ENCODE results near the gene TXK. TPM values are rescaled to one million over a fixed set of nuclear protein-coding genes. Genes with fewer than 3 reads are reported as not detected.

The TXK gene
- total RNA-seq, 2 donors from 2014 or later, result 0.55 to 1.8 TPM

DNA sequence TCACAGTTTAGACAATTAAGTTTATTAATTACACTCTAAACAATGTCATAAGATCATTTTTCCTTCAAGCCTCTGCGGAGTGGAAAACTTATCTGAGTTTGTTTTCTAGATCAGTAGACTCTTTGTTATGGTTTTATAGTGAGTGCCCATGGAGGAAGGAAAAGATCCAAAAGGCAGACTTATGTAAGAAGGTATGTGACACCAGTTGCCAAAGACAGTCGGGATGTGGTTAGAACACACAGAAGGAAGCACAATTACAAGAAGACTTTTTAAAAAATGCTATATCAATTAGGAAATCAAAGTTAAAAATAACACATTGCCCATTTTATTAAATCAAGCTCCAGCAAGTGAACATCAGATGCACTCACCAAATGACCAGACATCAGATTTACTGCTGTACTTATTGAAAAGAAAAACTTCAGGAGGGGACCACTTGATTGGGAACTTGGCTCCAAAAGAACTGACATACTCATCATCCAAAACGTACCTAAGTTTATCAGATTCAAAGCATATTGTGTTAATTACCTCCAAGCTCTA is 60.4 kb downstream of the TXK start:
- ATAC-seq, result no peak
- intact Hi-C loops (cut with DNase I, micrococcal nuclease), result no loop called here
- no peak for DNase-seq

DNA sequence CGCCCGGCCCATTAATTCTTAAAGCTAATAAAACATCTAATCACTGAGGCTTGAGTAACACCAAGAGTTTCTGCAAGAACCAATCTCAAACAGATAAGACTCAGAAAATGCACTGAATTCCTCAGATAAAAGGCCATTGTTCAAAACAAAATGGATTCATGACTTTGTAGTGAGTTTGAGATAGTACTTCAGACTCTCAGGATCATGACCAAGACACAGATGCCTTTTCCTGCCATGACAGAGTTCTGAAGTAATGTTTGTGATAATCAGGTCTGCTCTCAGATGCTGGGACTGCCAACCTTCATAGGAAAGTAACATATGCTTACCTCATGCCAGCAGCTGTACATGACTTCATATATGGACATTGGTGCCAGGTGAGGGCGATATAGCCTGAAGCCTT is 62.9 kb downstream of the TXK start:
- ATAC-seq, result no peak
- DNase-seq, result no peak
- intact Hi-C loops (cut with DNase I, micrococcal nuclease), result no loop called here

DNA sequence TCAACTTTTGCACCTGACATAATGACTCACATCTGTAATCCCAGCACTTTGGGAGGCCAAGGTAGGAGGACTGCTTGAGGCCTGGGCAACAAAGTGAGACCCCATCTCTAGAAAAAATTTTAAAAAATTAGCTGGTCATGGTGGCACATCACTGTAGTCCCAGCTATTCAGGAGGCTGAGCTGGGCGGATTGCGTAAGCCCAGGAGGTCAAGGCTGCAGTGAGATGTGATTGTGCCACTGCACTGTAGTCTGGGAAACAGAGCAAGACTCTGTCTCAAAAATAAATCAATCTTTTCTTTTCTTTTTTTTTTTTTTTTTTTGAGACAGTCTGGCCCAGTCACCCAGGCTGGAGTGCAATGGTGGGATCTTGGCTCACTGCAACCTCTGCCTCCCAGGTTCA is 65.0 kb downstream of the TXK start:
- DNase-seq (no peak), ATAC-seq (no peak)
- intact Hi-C loops (cut with DNase I, micrococcal nuclease), result no loop called here

DNA sequence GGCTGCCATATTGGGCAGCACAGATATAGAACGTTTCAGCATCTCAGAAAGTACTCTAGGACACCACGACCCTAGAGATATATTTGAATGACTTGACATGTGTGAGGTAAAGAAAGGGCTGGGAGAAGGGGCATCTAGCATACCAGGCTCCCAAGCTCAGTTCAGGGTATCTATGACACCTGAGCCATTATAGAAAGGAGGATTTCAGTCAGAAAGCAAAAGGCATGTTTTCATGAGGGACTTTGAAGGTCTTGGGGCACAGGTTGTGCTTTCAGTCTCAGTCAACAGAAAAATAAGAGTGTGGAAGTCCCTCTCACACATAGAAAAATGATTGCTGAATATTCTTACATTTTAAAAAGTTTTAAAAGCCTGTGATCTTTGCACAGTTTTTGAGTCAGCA is 65.9 kb downstream of the TXK start:
- ATAC-seq, result no peak
- no peak for DNase-seq
- intact Hi-C loops (cut with DNase I, micrococcal nuclease), result no loop called here

DNA sequence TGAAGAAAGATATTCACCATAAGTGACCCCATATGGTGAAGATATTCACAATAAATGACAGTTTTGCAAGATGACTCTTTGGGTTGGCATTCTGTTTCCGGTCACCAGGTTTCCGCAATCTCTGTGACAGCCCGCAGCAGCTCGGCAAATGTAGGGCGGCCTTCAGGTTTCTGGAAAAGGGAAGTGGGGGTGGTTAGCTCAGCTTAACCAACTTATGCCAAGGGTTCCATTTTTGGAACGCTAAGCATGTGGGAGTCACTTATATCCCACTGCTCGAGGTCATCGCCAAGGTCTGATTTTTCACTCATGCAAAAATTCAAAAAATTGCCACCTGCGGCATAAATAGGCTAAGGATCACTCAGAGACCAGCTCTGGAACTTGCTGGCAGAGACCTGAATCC is 66.5 kb downstream of the TXK start:
- intact Hi-C loops (cut with DNase I, micrococcal nuclease), result no loop called here
- DNase-seq (no peak), ATAC-seq (no peak)

DNA sequence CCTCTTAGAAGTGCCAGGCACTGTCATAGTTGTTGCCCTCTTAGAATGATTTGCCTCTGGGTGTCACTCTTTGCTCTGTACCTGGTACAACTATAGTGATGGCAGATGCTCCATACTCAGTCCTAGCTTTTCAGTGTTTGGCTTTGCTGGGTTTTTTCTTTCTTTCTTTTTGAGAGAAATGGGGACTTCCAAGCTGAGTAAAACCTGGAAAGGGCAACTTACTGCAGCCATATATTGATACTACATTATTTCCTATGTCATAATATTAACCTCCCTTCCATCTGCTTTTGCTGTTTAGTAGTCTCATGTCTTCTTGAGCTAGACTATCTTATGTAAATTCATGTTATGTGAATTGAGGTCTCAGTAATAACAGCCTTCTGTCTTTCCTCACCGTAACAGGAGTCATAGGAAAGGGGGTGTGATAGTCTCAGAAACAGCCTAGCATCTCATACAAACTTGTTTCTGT is 68.4 kb downstream of the TXK start:
- intact Hi-C loops (cut with DNase I, micrococcal nuclease), result no loop called here
- no peak for DNase-seq
- ATAC-seq, result no peak

DNA sequence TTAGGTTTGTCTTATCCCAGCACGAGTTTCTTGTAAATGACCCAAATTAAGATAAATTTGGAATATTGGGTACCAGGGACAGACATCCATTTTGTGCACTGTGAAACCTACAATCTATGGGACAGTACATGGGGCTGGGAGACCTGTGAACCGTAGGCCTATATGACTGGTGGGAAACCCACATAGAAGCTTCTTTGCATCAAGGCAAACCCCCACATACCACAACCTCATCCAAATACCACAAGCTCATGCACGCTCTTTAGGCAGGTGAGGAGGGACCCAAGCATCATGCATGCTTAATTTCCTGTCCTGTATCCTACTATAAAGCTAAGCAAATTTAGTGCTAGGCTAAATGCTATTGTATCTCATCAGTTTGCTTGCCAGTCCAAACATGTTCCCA is 69.7 kb downstream of the TXK start:
- intact Hi-C loops (cut with DNase I, micrococcal nuclease), result no loop called here

DNA sequence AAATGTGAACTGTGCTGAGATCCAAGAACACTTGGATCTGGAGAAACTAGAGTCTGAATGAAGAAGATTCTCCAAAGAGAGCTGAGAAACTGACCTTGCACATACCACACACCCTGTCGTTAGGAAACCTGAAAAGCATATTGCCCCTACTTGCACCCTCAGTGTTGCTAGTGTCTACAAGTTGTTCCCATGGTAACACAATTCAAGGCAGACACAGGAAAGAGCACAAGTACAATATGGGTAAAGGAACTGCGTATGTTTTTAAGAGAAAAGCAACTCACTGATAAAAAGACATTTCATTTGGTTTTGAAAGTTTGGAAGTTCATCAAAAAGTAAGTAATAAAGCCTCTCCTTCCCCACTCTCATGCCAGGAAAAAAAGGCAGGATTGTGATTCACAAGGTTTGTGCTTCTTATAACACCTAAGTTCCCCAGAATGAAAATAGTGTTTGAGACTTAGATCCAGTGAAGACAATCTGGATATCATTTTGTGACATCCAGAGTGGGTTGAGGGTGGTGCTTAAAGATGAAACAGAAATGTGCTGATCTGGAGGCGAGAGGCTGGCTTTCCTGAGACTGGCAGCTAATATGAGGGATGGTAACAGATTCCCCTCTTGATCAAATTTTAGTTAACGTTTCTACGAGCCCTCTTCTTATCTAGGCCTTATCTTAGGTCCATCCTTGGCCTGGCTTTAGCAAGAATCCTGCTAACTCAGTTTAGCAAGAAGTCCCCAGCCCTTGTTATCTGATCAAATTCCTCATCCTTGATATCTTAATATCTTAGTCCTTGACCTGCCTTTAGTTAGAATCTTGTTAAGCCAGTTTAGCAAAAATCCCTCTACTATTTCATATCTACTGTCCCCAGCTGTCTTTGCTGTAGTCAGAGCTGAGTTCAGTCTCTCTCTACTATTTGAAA is 75.2 kb downstream of the TXK start:
- DNase-seq, result no peak
- intact Hi-C loops (cut with DNase I, micrococcal nuclease), result no loop called here
- ATAC-seq, result no peak

More for the DNA sequence above, 69.7 kb downstream of the TXK start:
- DNase-seq (no peak), ATAC-seq (no peak)

DNA sequence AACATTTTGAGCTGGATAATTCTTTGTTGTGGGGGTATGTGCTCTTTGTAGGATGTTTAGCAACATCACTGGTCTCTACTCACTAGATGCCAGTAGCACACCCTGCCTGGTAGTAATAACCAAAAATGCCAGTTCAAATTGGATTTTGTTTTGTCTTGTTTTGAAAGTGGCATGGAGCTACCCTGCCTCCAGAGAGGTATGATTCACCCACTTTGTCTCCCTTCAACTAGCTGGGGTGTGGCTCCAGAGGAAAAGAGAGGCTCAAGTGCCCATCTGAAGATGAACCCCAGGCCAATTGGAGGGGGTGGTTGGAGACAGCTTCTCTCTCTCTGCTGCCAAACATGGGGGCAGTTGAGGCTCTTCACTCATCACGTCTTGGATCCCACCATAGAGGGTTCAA is 83.0 kb downstream of the TXK start:
- DNase-seq (no peak), ATAC-seq (no peak)
- intact Hi-C loops (cut with DNase I, micrococcal nuclease), result no loop called here

DNA sequence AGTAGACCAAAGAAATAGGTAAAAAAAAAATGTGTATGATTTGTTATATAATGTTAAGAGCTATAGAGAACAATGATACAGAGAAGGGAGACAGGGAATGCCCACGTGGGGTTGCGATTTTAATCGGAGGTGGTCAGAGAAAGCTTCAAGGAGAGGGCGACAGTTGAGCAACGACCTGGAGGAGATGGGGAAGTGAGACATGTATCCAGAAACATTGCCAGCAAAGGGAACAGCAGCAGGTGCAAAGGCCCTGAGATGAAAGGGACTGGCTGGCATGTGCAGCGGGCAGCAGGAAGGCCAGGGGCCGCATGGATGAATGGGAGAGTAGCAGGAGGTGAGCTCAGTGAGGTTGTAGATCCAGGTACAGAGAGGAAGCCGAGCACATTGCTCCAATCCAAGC is 84.6 kb downstream of the TXK start:
- intact Hi-C loops (cut with DNase I, micrococcal nuclease), result no loop called here
- no peak for ATAC-seq
- DNase-seq, result no peak

DNA sequence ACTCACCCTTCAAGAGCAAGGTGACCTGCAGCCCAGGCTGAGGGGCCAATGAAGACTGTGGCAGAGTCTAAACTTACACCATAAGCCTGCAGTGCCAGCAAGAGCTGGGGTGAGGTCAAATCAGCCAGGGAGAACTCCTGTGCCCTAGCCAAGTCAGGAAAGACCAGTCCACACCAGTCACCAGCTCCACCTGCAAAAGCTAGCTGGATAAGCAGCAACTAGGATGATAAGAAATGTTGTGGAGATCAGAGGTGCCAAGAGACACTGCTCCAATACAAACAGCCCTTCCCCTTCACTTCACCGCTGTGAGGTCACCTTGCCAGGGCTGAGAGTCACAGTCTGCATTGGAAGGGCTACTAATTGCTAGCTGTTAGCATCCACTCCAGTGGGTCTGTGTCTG is 86.2 kb downstream of the TXK start:
- intact Hi-C loops (cut with DNase I, micrococcal nuclease), result no loop called here
- peak in 1 of 2 donors; percentile 34 for DNase-seq
- ATAC-seq, result peak; percentile 80

DNA sequence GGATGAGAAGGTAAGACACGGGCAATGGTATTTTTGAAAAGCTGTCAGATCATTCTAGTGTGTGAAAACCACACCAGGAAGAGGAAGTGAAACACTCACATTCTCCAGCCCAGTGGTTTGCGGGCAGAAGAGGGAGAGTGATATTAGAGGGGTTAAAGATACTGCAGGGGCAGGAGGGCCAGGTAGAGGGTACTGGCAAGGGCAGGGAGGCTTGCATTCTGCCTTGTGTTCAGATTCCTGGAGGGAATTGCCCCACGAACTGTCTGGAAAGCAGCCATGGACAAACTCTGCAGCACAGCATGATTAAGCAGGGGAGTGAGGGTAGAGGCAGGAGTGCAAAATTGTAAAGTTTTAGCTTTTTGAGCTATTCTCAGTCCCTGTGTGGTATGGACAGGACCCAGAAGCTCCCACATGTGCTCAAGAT is 86.6 kb downstream of the TXK start:
- DNase-seq, result no peak
- intact Hi-C loops (cut with DNase I, micrococcal nuclease), result no loop called here
- ATAC-seq, result peak; percentile 69

DNA sequence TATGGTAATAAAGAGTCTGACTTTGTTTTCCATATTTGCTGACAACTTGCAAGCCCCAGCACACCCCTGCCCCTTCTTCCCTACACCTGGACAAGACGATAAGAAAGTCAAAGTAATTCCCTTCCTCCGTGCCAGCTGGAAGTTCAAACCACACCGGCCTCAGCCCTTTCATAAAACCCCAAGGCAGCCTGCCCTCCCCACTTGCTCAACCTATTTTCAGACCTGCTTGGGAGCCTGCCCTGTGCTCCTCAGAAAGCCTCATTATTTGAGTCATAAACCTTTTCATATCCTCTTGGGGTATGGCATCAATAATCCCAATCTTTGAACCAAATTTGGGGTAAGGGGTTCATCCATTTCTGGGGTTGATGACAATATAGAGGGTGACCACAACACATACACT is 88.0 kb downstream of the TXK start:
- intact Hi-C loops (cut with DNase I, micrococcal nuclease), result no loop called here
- DNase-seq (no peak), ATAC-seq (no peak)

DNA sequence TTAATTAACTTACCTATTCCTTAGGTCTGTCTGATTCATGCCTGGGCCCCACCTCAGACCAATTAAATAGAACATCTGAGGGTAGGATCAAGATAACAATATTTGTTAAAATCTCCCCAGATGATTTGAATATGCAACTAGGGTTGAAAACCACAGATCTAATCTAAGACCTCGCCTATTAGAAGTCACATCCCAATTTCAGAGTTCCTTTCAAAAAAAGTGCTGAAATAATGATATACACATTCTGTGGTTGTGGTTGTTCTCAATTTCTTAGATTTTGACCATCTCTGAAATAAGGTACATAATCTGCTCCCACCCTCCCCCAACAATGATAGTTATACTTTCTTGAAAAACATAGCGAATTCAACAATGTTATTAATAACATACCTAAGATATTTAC is 89.8 kb downstream of the TXK start:
- no peak for DNase-seq
- ATAC-seq, result no peak
- intact Hi-C loops (cut with DNase I, micrococcal nuclease), result no loop called here

DNA sequence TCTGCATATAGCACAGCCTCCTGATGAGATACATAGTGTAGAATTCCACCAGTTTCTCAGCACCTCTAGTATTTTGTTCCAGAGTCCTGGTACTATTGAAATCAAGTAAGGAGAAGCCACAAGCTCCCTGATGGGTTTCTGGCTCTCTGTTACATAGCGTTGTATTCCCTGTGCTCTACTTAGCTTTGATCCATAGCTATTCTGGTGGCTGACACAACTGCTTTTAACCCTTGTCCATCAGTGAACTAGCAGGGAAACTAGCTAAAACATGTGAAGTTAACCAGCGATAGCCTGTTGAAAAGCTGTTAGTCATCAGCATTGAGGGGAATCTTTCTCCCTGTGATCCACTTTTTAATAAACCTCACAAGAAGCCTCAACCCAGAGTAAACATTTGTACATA is 90.5 kb downstream of the TXK start:
- no peak for ATAC-seq
- intact Hi-C loops (cut with DNase I, micrococcal nuclease), result no loop called here
- no peak for DNase-seq

DNA sequence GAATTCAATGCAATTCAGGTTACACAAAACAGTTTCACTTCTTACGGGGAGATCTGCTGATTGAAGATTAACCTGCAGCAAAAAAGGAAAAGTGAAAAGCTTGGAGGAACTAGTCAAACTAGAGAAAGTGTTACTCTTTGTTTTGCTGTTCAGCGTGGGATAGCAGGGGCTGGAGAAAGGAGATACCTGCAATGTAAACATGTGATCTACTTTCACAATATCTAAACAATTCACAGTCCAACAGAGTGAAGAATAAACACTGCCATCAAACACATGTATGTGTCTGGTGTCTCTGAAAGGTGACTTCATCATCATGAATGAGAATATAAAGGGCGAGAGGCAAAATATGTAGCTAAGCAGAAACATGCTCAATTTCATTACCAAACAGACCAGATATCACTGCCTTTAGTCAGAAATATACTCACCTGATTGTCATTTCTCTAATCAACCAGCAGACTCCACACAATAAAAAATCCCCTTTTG is 91.0 kb downstream of the TXK start:
- ATAC-seq (peak; percentile 23), DNase-seq (no peak)
- intact Hi-C loops (cut with DNase I, micrococcal nuclease), result no loop called here

DNA sequence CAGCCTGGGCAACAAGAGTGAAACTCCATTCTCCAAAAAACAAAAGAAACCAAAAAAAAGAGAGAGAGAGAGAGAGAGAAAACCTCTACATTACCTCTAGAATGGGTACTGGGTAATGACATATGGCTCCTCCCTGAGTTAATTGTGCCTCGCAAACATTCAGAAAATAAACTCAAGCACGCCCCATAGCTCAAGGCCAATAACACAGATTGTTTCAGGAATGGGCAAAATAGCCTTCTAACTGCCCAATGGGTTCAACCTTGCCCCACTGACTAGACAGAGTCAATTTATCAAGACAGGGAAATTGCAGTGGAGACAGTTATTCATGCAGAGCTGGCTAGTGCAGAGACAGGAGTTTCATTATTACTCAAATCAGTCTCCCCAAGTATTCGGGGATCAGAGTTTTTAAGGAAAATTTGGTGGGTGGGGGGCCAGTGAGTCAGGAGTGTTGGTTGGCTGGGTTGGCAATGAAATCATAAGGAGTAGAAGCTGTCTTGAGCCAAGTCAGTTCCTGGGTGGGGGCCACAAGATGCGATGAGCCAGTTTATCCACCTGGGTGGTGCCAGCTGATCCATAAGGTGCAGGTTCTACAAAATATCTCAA is 92.4 kb downstream of the TXK start:
- DNase-seq (no peak), ATAC-seq (peak; percentile 86)

DNA sequence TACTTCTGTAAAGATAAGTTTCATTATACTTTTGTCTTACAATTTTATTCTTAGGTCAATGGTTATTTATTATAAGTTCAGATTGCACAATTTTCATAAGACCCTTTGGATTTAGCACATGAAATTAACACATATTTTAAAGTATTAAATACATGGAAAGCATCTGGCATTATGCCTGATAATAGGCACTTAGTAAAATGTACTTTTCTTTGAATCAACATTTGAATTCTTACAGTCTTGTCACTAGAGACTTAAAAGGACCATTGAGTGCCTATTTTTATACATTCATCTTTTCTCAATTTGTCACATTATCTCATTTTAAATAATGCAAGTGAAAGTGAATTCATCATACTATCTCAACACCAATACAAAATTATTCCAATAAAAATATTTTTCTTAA is 94.5 kb downstream of the TXK start:
- ATAC-seq (no peak), DNase-seq (no peak)
- intact Hi-C loops (cut with DNase I, micrococcal nuclease), result no loop called here

More for the DNA sequence above, 92.4 kb downstream of the TXK start:
- intact Hi-C loops (cut with DNase I, micrococcal nuclease), result no loop called here

DNA sequence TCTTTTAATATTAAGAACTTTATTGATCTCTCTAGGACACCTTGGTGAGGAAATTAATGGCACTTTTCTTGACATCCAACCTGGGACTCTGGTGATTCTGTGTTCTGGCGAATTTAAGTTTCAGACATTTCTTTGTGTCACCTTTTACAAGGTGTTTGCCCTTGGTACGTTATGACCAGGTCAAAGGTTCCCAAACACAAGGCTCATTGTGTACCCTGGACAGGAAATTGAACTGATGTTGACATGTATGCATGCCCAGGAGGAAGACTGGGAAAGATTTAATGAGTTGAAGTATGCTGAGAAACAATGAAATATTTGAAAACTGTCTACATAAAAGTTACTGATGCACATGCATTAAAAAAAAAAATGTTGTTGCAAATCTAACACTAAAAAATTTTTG is 95.4 kb downstream of the TXK start:
- ATAC-seq (peak; percentile 56), DNase-seq (no peak)
- intact Hi-C loops (cut with DNase I, micrococcal nuclease), result no loop called here

DNA sequence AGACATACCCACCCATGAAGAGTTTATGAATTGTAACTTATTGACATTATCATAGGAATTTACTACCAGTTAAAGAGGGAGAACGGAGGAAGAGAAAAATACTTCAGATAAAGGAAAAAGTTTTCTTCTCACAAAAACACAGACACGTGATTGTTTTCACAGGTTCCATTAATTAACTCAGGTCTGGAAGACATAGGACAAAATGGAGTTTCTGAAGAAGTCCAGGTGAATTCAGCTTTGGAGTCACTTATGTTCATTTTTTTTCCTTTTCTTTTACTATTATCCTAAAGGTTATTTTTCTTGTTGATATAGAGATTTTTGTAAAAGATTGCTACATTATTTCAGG is 97.0 kb downstream of the TXK start:
- intact Hi-C loops (cut with DNase I, micrococcal nuclease), result no loop called here
- no peak for DNase-seq
- ATAC-seq, result no peak

Measured in left colon (tissue), 2 donors.